ENCODE data around the gene ZDHHC18.
A peak's percentile ranks its signal among the peaks of the same experiment; 100 is the strongest.
"Not testable (repeated sequence)": the region's sequence is repeated elsewhere in the genome, so short reads cannot be mapped to it uniquely, and the experiment has no call there.

ZDHHC18 gene

GRCh38 chr1:26799479-26800142 lies 26.9 kb upstream of the ZDHHC18 start:
- H3K36me3 Mint-ChIP-seq (ENCODE audit: insufficient read depth), result peaks cover 24% of the 10 kb centered on the region
- peak; percentile 54 for ATAC-seq (replicated peaks; ENCODE audit: extremely low read depth, poor library complexity, severe bottlenecking)
- peaks cover 35% of the 10 kb centered on the region for H3K4me1 Mint-ChIP-seq

GRCh38 chr1:26803932-26804331 lies 22.6 kb upstream of the ZDHHC18 start:
- Mint-ChIP-seq H3K36me3 (ENCODE audit: insufficient read depth) (peaks cover 11% of the 10 kb centered on the region), H3K4me1 (peaks cover 38% of the 10 kb centered on the region)
- not testable (repeated sequence) for H3K9me3 Mint-ChIP-seq; DNase-seq (ENCODE audit: low spot score in 2 of 2); H3K4me3 Mint-ChIP-seq; H3K27me3 Mint-ChIP-seq; ATAC-seq (replicated peaks; ENCODE audit: extremely low read depth, poor library complexity, severe bottlenecking); H3K27ac Mint-ChIP-seq (ENCODE audit: low read depth)

More at GRCh38 chr1:26799479-26800142, 26.9 kb upstream of the ZDHHC18 start:
- Mint-ChIP-seq H3K9me3 (no peaks in the 10 kb centered on the region), H3K27ac (ENCODE audit: low read depth) (peak overlapping the region; percentile 92), H3K4me3 (peak overlapping the region; percentile 48), H3K27me3 (no peaks in the 10 kb centered on the region)
- DNase-seq (ENCODE audit: low spot score in 2 of 2), result no peak

- Mint-ChIP-seq H3K27ac (ENCODE audit: low read depth) (peak overlapping the region; percentile 95), H3K4me1 (peaks cover 20% of the 10 kb centered on the region), H3K4me3 (peak overlapping the region; percentile 67)
- H3K27me3 Mint-ChIP-seq; H3K36me3 Mint-ChIP-seq (ENCODE audit: insufficient read depth); H3K9me3 Mint-ChIP-seq: not testable (repeated sequence)
- ATAC-seq (replicated peaks; ENCODE audit: extremely low read depth, poor library complexity, severe bottlenecking) (peak; percentile 74), DNase-seq (ENCODE audit: low spot score in 2 of 2) (peak; percentile 61 to 77)
These were observed 16.4 kb upstream of the ZDHHC18 start for GRCh38 chr1:26810105-26810504.

- no peaks in the 10 kb centered on the region for H3K9me3 Mint-ChIP-seq
- peak overlapping the region; percentile 67 for H3K4me3 Mint-ChIP-seq
- H3K27ac Mint-ChIP-seq (ENCODE audit: low read depth), result peak overlapping the region; percentile 95
- peaks cover 15% of the 10 kb centered on the region for H3K4me1 Mint-ChIP-seq
- DNase-seq (ENCODE audit: low spot score in 2 of 2), result peak in 1 of 2 donors; percentile 21
- H3K27me3 Mint-ChIP-seq, result no peaks in the 10 kb centered on the region
- ATAC-seq (replicated peaks; ENCODE audit: extremely low read depth, poor library complexity, severe bottlenecking), result peak; percentile 71
- H3K36me3 Mint-ChIP-seq (ENCODE audit: insufficient read depth), result no peaks in the 10 kb centered on the region
These were observed 15.4 kb upstream of the ZDHHC18 start for GRCh38 chr1:26811057-26811456.

GRCh38 chr1:26811708-26812107 lies 14.8 kb upstream of the ZDHHC18 start:
- Mint-ChIP-seq H3K4me1 (peaks cover 15% of the 10 kb centered on the region), H3K4me3 (no peak overlapping the region), H3K9me3 (no peaks in the 10 kb centered on the region), H3K27ac (ENCODE audit: low read depth) (peak overlapping the region; percentile 95), H3K27me3 (no peaks in the 10 kb centered on the region), H3K36me3 (ENCODE audit: insufficient read depth) (no peaks in the 10 kb centered on the region)
- no peak for DNase-seq (ENCODE audit: low spot score in 2 of 2)
- ATAC-seq (replicated peaks; ENCODE audit: extremely low read depth, poor library complexity, severe bottlenecking), result no peak

DNA sequence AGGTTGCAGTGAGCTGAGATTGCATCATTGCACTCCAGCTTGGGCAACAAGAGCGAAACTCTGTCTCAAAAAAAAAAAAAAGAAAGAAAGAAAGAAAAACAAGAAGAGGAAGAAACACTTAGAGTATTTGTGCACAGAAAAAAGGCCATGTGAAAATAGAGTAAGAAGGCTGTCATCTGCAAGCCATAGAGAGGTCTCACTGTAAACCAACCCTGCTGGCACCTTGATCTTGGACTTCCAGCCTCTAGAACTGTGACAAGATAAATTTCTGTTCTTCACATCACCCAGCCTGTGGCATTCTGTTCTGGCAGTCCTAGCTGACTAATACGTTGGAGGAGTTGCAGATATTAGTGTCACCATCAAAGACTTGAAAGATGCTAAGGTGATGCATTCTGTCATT lies 12.1 kb upstream of the ZDHHC18 start:
- ATAC-seq (replicated peaks; ENCODE audit: extremely low read depth, poor library complexity, severe bottlenecking) (no peak), DNase-seq (ENCODE audit: low spot score in 2 of 2) (no peak)
- Mint-ChIP-seq H3K9me3 (no peaks in the 10 kb centered on the region), H3K27ac (ENCODE audit: low read depth) (no peak overlapping the region), H3K27me3 (no peaks in the 10 kb centered on the region), H3K4me3 (no peak overlapping the region), H3K4me1 (peaks cover 15% of the 10 kb centered on the region), H3K36me3 (ENCODE audit: insufficient read depth) (no peaks in the 10 kb centered on the region)

DNA sequence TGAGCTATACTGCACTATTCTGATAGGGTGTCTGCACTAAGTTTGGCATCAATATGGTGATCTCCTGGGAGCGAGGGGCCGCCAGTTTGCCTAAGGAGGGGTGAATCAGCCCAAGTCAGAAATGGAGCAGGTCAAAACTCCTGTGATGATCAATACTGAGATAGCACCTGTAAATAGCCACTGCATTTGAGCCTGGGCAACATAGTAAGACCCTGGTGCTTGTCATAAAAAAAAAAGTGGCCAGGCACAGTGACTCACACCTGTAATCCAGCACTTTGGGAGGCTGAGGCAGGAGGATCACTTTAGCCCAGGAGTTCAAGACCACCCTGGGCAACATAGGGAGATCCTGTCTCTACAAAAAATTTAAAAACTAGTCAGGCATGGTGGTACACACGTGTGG lies 11.6 kb upstream of the ZDHHC18 start:
- no peaks in the 10 kb centered on the region for H3K36me3 Mint-ChIP-seq (ENCODE audit: insufficient read depth)
- H3K9me3 Mint-ChIP-seq, result no peaks in the 10 kb centered on the region
- no peak overlapping the region for H3K27ac Mint-ChIP-seq (ENCODE audit: low read depth)
- ATAC-seq (replicated peaks; ENCODE audit: extremely low read depth, poor library complexity, severe bottlenecking), result no peak
- DNase-seq (ENCODE audit: low spot score in 2 of 2), result no peak
- H3K27me3 Mint-ChIP-seq, result no peaks in the 10 kb centered on the region
- H3K4me1 Mint-ChIP-seq, result peaks cover 15% of the 10 kb centered on the region
- no peak overlapping the region for H3K4me3 Mint-ChIP-seq

GRCh38 chr1:26820784-26821269 lies 5.7 kb upstream of the ZDHHC18 start:
- peak in 1 of 2 donors; percentile 37 for DNase-seq (ENCODE audit: low spot score in 2 of 2)
- H3K4me3 Mint-ChIP-seq, result peak overlapping the region; percentile 54

GRCh38 chr1:26822737-26823395 lies 3.6 kb upstream of the ZDHHC18 start:
- Mint-ChIP-seq H3K4me3 (no peak overlapping the region), H3K27ac (ENCODE audit: low read depth) (no peak overlapping the region)

More at GRCh38 chr1:26820784-26821269, 5.7 kb upstream of the ZDHHC18 start:
- ATAC-seq (replicated peaks; ENCODE audit: extremely low read depth, poor library complexity, severe bottlenecking), result peak; percentile 97
- Mint-ChIP-seq H3K36me3 (ENCODE audit: insufficient read depth) (no peaks in the 10 kb centered on the region), H3K9me3 (no peaks in the 10 kb centered on the region), H3K27ac (ENCODE audit: low read depth) (peak overlapping the region; percentile 81), H3K4me1 (peaks cover 19% of the 10 kb centered on the region), H3K27me3 (no peaks in the 10 kb centered on the region)

DNA sequence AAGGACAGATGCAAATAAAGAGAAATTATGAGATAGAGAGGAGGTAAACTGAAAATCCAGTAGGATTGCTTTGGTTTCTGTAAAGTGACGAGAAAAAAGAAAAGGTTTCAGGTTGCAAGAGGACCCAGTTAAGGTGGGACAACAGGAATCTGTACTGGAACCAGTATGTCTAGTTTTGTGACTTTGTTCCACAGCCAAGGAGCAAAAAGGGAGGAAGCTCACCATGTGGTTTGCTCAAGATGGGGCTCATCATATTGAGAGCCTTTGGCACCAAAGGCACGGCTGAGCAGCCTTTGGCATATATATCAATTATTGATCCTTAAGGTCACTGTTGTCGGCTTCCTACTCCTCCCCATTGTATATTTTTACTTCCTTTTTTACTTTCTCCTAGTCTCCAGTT lies 1.8 kb upstream of the ZDHHC18 start:
- DNase-seq (ENCODE audit: low spot score in 2 of 2) (no peak), ATAC-seq (replicated peaks; ENCODE audit: extremely low read depth, poor library complexity, severe bottlenecking) (no peak)
- H3K9me3 Mint-ChIP-seq, result no peaks in the 10 kb centered on the region
- peak overlapping the region; percentile 88 for H3K27ac Mint-ChIP-seq (ENCODE audit: low read depth)
- peaks cover 45% of the 10 kb centered on the region for H3K4me1 Mint-ChIP-seq
- no peaks in the 10 kb centered on the region for H3K27me3 Mint-ChIP-seq
- no peak overlapping the region for H3K4me3 Mint-ChIP-seq
- H3K36me3 Mint-ChIP-seq (ENCODE audit: insufficient read depth), result peaks cover 11% of the 10 kb centered on the region

More at GRCh38 chr1:26822737-26823395, 3.6 kb upstream of the ZDHHC18 start:
- ATAC-seq (replicated peaks; ENCODE audit: extremely low read depth, poor library complexity, severe bottlenecking) (no peak), DNase-seq (ENCODE audit: low spot score in 2 of 2) (no peak)
- H3K27me3 Mint-ChIP-seq, result no peaks in the 10 kb centered on the region
- H3K4me1 Mint-ChIP-seq, result peaks cover 27% of the 10 kb centered on the region
- H3K36me3 Mint-ChIP-seq (ENCODE audit: insufficient read depth), result peaks cover 10% of the 10 kb centered on the region
- H3K9me3 Mint-ChIP-seq, result no peaks in the 10 kb centered on the region

GRCh38 chr1:26827106-26827604 lies 667 bp downstream of the ZDHHC18 start:
- Mint-ChIP-seq H3K4me1 (peaks cover 51% of the 10 kb centered on the region), H3K27ac (ENCODE audit: low read depth) (peak overlapping the region; percentile 96), H3K36me3 (ENCODE audit: insufficient read depth) (peaks cover 12% of the 10 kb centered on the region), H3K4me3 (peak overlapping the region; percentile 89), H3K9me3 (no peaks in the 10 kb centered on the region), H3K27me3 (no peaks in the 10 kb centered on the region)
- ATAC-seq (replicated peaks; ENCODE audit: extremely low read depth, poor library complexity, severe bottlenecking) (no peak), DNase-seq (ENCODE audit: low spot score in 2 of 2) (no peak)

GRCh38 chr1:26827663-26828062 lies 1.2 kb downstream of the ZDHHC18 start:
- Mint-ChIP-seq H3K4me1 (peaks cover 56% of the 10 kb centered on the region), H3K27ac (ENCODE audit: low read depth) (peak overlapping the region; percentile 96), H3K27me3 (no peaks in the 10 kb centered on the region), H3K9me3 (no peaks in the 10 kb centered on the region), H3K36me3 (ENCODE audit: insufficient read depth) (peaks cover 14% of the 10 kb centered on the region), H3K4me3 (peak overlapping the region; percentile 89)
- ATAC-seq (replicated peaks; ENCODE audit: extremely low read depth, poor library complexity, severe bottlenecking) (no peak), DNase-seq (ENCODE audit: low spot score in 2 of 2) (no peak)

Data from central memory CD8-positive, alpha-beta T cell (primary cell).